ENCODE data around the gene NOL8. TPM values are rescaled to one million over a fixed set of nuclear protein-coding genes. Genes with fewer than 3 reads are reported as not detected.

The NOL8 gene
- total RNA-seq, 1 experiment from 2014 or later = 41.8 TPM

- intact Hi-C loops (cut with micrococcal nuclease) = loop anchor here (5.0 kb wide), 2 partner anchors 44 to 189 kb away; partner anchors contain the start of gene IARS1
- TF ChIP-seq, protein P1, sequence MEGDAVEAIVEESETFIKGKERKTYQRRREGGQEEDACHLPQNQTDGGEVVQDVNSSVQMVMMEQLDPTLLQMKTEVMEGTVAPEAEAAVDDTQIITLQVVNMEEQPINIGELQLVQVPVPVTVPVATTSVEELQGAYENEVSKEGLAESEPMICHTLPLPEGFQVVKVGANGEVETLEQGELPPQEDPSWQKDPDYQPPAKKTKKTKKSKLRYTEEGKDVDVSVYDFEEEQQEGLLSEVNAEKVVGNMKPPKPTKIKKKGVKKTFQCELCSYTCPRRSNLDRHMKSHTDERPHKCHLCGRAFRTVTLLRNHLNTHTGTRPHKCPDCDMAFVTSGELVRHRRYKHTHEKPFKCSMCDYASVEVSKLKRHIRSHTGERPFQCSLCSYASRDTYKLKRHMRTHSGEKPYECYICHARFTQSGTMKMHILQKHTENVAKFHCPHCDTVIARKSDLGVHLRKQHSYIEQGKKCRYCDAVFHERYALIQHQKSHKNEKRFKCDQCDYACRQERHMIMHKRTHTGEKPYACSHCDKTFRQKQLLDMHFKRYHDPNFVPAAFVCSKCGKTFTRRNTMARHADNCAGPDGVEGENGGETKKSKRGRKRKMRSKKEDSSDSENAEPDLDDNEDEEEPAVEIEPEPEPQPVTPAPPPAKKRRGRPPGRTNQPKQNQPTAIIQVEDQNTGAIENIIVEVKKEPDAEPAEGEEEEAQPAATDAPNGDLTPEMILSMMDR (IDR thresholded peaks at IDR 0.05; ENCODE audit: unreplicated experiment) = no peak
- Mint-ChIP-seq H3K4me3 (ENCODE audit: unreplicated experiment) (no peak overlapping the region), H3K9me3 (ENCODE audit: unreplicated experiment) (no peaks in the 10 kb centered on the region), H3K27ac (ENCODE audit: low read depth, unreplicated experiment) (no peak overlapping the region), H3K36me3 (ENCODE audit: insufficient read depth, unreplicated experiment) (peaks cover 95% of the 10 kb centered on the region), H3K4me1 (ENCODE audit: insufficient read depth, unreplicated experiment) (peaks cover 23% of the 10 kb centered on the region), H3K27me3 (ENCODE audit: insufficient read depth, unreplicated experiment) (no peaks in the 10 kb centered on the region)
- CTCF ChIA-PET = interaction anchor here (6.5 kb wide), 1 partner anchor 110 kb away, joined by 74 read pairs; no protein-coding TSS in a partner anchor
- no peak for DNase-seq (ENCODE audit: unreplicated experiment)
- no TSS peak for BruUV-seq (replicated peaks)
- POLR2A ChIA-PET = interaction anchor here (0.9 kb wide), 1 partner anchor 18 kb away, joined by 3 read pairs; no protein-coding TSS in a partner anchor
Measured at GRCh38 chr9:92247981-92248380, 77.2 kb downstream of the NOL8 start.

Small RNAs within 50 kb of the gene (microRNA-seq; reads per million reads assigned to microRNA genes)
- 9.8 reads per million, percentile 47 among the genes with 10 or more reads in this experiment for gene MIR3651

Other genes starting within 250 kb of the NOL8 start
- 65.5 and 68.0 TPM in 2 replicates for gene SPTLC1, start 209.9 kb downstream of the NOL8 start, total RNA-seq (2022)
- 390 and 403 TPM in 2 replicates for gene IARS1, start 31.7 kb downstream of the NOL8 start, total RNA-seq (2022)
- gene CENPP, start 603 bp upstream of the NOL8 start, total RNA-seq (2022) = 1.5 and 4.2 TPM in 2 replicates
- not detected in 2 replicates for gene OGN, start 79.2 kb upstream of the NOL8 start, total RNA-seq (2022)
- 0.61 and 1.4 TPM in 2 replicates for gene OMD, start 99.1 kb upstream of the NOL8 start, total RNA-seq (2022)
- 0.12 TPM in 1 of 2 replicates, not detected in the other for gene ASPN, start 157.2 kb upstream of the NOL8 start, total RNA-seq (2022)
- 10.2 and 13.5 TPM in 2 replicates for gene ECM2, start 210.6 kb upstream of the NOL8 start, total RNA-seq (2022)